ENCODE measurements around the gene SLC38A6.
"Not testable (repeated sequence)": the region's sequence is repeated elsewhere in the genome, so short reads cannot be mapped to it uniquely, and the experiment has no call there.

The SLC38A6 gene

GRCh38 chr14:61063461-61063860 is 82.4 kb downstream of the SLC38A6 start:
- no peak for DNase-seq (ENCODE audit: low read depth)

- no peak for DNase-seq (ENCODE audit: low read depth)
These were observed 83.2 kb downstream of the SLC38A6 start for GRCh38 chr14:61064210-61064609.

- DNase-seq (ENCODE audit: low read depth), result no peak
These were observed 83.8 kb downstream of the SLC38A6 start for GRCh38 chr14:61064856-61065255.

GRCh38 chr14:61065656-61066055 is 84.6 kb downstream of the SLC38A6 start:
- DNase-seq (ENCODE audit: low read depth), result no peak

- not testable (repeated sequence) for DNase-seq (ENCODE audit: low read depth)
These were observed 91.4 kb downstream of the SLC38A6 start for GRCh38 chr14:61072442-61072841.

GRCh38 chr14:61074852-61075251 is 93.8 kb downstream of the SLC38A6 start:
- no peak for DNase-seq (ENCODE audit: low read depth)

- DNase-seq (ENCODE audit: low read depth), result peak; percentile 69
These were observed 95.5 kb downstream of the SLC38A6 start for GRCh38 chr14:61076556-61076955.

- DNase-seq (ENCODE audit: low read depth), result no peak
These were observed 96.4 kb downstream of the SLC38A6 start for GRCh38 chr14:61077437-61077836.

- DNase-seq (ENCODE audit: low read depth), result no peak
These were observed 97.1 kb downstream of the SLC38A6 start for GRCh38 chr14:61077951-61078720.

GRCh38 chr14:61080591-61081010 is 99.6 kb downstream of the SLC38A6 start:
- peak; percentile 86 for DNase-seq (ENCODE audit: low read depth)

GRCh38 chr14:61088081-61088480 is 107.0 kb downstream of the SLC38A6 start:
- no peak for DNase-seq (ENCODE audit: low read depth)

GRCh38 chr14:61089126-61089750 is 108.2 kb downstream of the SLC38A6 start:
- DNase-seq (ENCODE audit: low read depth), result no peak

- DNase-seq (ENCODE audit: low read depth), result no peak
These were observed 109.6 kb downstream of the SLC38A6 start for GRCh38 chr14:61090432-61091216.

- DNase-seq (ENCODE audit: low read depth), result no peak
These were observed 110.7 kb downstream of the SLC38A6 start for GRCh38 chr14:61091657-61092273.

- DNase-seq (ENCODE audit: low read depth), result not testable (repeated sequence)
These were observed 117.1 kb downstream of the SLC38A6 start for GRCh38 chr14:61098096-61098495.

GRCh38 chr14:61098721-61099120 is 117.7 kb downstream of the SLC38A6 start:
- DNase-seq (ENCODE audit: low read depth), result no peak

GRCh38 chr14:61099216-61099835 is 118.3 kb downstream of the SLC38A6 start:
- no peak for DNase-seq (ENCODE audit: low read depth)

GRCh38 chr14:61101803-61102548 is 120.9 kb downstream of the SLC38A6 start:
- DNase-seq (ENCODE audit: low read depth), result no peak

All from fibroblast of the conjunctiva (primary cell).